Measurements from ENCODE around the gene DCDC1. TPM values are rescaled to one million over a fixed set of nuclear protein-coding genes. Genes with fewer than 3 reads are reported as not detected.

Gene DCDC1
- total RNA-seq, 1 donor from 2014 or later: not detected

DNA sequence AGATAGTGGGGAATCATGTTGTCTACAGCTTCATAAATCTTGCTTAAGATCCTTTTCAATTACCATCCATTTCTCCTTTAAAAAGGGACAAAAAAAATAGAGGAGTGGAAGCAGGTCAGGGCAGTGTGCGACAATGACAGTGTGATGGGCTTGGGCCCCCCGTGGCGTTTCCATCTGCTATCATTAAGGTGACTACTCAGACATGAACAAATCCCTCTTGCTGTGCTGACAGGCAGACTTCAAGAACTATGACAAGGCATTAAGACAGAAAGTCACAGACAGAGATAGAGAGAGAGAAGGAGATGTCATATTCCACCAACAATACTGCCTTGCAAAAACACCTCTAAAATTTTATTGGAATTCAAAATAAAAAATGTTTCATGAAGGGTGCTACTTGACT, 263.2 kb downstream of the DCDC1 start:
- Histone ChIP-seq H3K4me3 (no peak overlapping the region), H3K27me3 (no peaks in the 10 kb centered on the region), H3K4me1 (no peaks in the 10 kb centered on the region), H3K27ac (no peak overlapping the region), H3K36me3 (no peaks in the 10 kb centered on the region), H3K9me3 (no peaks in the 10 kb centered on the region)
- TF ChIP-seq POLR2A (IDR thresholded peaks at IDR 0.05) (no peak), POLR2AphosphoS5 (IDR thresholded peaks at IDR 0.05; ENCODE audit: insufficient read depth in 1 of 2, low read depth in 1 of 2) (no peak), CTCF (IDR thresholded peaks at IDR 0.05) (no peak)
- no peak for DNase-seq (ENCODE audit: extremely low spot score in 2 of 2)
- intact Hi-C loops (cut with DNase I): no loop called here

DNA sequence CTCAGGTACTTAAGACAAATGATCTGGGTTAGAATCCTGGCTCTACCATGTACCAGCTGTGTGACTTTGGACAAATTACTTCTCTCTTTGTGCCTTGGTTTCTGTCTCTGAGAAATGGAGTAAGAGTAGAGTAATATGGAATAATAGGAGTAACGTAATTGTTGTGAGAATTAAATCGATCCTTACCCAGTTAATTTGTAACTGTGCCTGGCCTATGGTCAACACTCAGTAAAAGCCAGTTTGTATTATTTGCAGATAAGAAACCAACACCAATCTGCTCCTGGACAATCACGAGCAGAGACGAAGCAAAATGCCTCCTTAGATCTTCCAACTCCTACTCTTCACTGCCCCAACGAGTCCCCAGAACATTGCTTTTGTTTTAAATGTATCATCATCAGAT, 266.7 kb downstream of the DCDC1 start:
- Histone ChIP-seq H3K27me3 (no peaks in the 10 kb centered on the region), H3K27ac (no peak overlapping the region), H3K36me3 (no peaks in the 10 kb centered on the region), H3K9me3 (no peaks in the 10 kb centered on the region), H3K4me1 (no peaks in the 10 kb centered on the region), H3K4me3 (no peak overlapping the region)
- TF ChIP-seq CTCF (IDR thresholded peaks at IDR 0.05) (no peak), POLR2AphosphoS5 (IDR thresholded peaks at IDR 0.05; ENCODE audit: insufficient read depth in 1 of 2, low read depth in 1 of 2) (no peak), POLR2A (IDR thresholded peaks at IDR 0.05) (no peak)
- DNase-seq (ENCODE audit: extremely low spot score in 2 of 2): no peak
- intact Hi-C loops (cut with DNase I): no loop called here

- intact Hi-C loops (cut with DNase I): no loop called here
Observed at GRCh38 chr11:31102316-31102715, 267.2 kb downstream of the DCDC1 start.

DNA sequence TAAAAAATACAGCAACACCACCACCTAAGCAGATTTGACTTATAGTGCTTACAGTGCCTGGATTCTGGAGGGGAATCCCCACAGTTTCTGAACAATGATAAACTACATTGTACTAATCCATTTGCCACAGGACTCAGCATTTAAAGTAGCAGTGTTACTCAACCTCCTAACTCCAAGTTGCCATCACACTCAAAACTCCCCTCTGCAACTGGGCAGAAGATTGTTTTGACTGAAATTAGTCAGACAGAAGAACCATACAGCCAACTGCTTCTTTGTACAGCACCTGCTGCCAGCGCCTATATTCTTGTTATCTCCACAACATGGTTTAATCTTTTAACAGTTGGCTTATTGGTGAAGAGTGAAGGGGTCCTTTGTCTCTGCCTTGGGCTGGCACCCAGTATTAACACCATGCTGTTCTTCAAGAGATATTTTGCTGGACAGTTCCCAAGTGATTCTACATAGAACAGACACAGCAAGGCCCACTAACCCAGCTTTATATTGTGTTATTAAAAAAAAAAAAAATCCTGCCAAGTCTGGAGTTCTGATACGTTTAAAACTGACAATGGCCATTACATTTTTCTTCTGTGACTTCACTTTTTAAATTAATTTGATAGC, 273.2 kb downstream of the DCDC1 start:
- Histone ChIP-seq H3K36me3 (no peaks in the 10 kb centered on the region), H3K27ac (no peak overlapping the region), H3K4me3 (no peak overlapping the region), H3K9me3 (no peaks in the 10 kb centered on the region), H3K27me3 (no peaks in the 10 kb centered on the region), H3K4me1 (no peaks in the 10 kb centered on the region)
- no peak for DNase-seq (ENCODE audit: extremely low spot score in 2 of 2)
- intact Hi-C loops (cut with DNase I): no loop called here
- no peak for TF ChIP-seq POLR2A (IDR thresholded peaks at IDR 0.05)
- TF ChIP-seq POLR2AphosphoS5 (IDR thresholded peaks at IDR 0.05; ENCODE audit: insufficient read depth in 1 of 2, low read depth in 1 of 2): no peak
- no peak for TF ChIP-seq CTCF (IDR thresholded peaks at IDR 0.05)

More at GRCh38 chr11:31102316-31102715, 267.2 kb downstream of the DCDC1 start:
- DNase-seq (ENCODE audit: extremely low spot score in 2 of 2): no peak
- TF ChIP-seq CTCF (IDR thresholded peaks at IDR 0.05) (no peak), POLR2A (IDR thresholded peaks at IDR 0.05) (no peak), POLR2AphosphoS5 (IDR thresholded peaks at IDR 0.05; ENCODE audit: insufficient read depth in 1 of 2, low read depth in 1 of 2) (no peak)
- H3K9me3 ChIP-seq: no peaks in the 10 kb centered on the region
- H3K36me3 ChIP-seq: no peaks in the 10 kb centered on the region
- H3K27ac ChIP-seq: no peak overlapping the region
- H3K4me1 ChIP-seq: no peaks in the 10 kb centered on the region
- H3K27me3 ChIP-seq: no peaks in the 10 kb centered on the region
- no peak overlapping the region for H3K4me3 ChIP-seq

DNA sequence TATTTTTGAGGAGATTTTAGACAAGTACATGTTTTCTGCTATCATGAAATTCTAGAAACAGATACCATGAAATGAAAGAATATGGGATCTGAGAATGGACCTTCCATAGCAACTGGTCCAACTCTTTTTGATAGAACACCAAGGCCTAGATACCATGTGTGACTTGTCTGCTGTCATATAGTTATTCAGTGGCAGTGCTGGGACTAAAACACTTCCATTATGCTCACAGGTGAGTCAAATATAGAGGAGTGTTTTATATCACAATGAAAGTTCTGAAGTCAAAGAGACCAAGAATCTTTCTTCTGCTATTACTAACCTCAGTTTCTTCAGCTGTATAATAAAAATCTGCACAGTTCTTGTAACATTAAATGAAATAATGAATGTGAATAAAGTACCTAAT, 276.9 kb downstream of the DCDC1 start:
- DNase-seq (ENCODE audit: extremely low spot score in 2 of 2): no peak
- Histone ChIP-seq H3K27me3 (no peaks in the 10 kb centered on the region), H3K27ac (no peak overlapping the region), H3K4me3 (no peak overlapping the region), H3K9me3 (no peaks in the 10 kb centered on the region), H3K4me1 (no peaks in the 10 kb centered on the region), H3K36me3 (no peaks in the 10 kb centered on the region)
- intact Hi-C loops (cut with DNase I): no loop called here
- TF ChIP-seq POLR2AphosphoS5 (IDR thresholded peaks at IDR 0.05; ENCODE audit: insufficient read depth in 1 of 2, low read depth in 1 of 2) (no peak), POLR2A (IDR thresholded peaks at IDR 0.05) (no peak), CTCF (IDR thresholded peaks at IDR 0.05) (no peak)
